Measurements from ENCODE around the gene ZNF662.

Gene ZNF662

DNA sequence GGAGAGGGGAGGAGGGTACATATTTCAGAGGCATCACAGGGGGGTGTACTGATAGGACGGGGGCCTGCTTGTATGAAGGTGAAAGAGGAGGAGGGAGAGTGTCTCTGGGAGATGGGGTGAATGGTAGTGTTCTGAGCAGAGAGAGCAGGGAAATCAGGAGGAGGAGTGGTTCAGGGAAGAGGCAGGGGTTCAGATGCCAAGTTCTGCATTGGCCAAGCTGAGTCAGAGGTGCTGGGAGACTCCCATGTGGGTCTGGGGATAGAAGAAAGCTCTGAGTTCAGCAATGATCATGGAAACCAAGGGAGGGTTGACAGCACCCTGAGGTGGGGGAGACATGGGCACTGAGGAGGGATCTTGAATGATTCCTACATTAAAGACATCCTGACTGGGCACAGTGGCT lies 33.2 kb upstream of the ZNF662 start:
- DNase-seq (ENCODE audit: low read depth in 1 of 2, low spot score in 1 of 2): no peak
- no peaks in the 10 kb centered on the region for H3K27me3 ChIP-seq (ENCODE audit: insufficient read depth, poor library complexity, severe bottlenecking)
- TF ChIP-seq GABPA (IDR thresholded peaks at IDR 0.05; ENCODE audit: low read depth): no peak
- no peak for TF ChIP-seq POLR2AphosphoS5 (IDR thresholded peaks at IDR 0.05; ENCODE audit: low read depth)
- TF ChIP-seq, protein P1, sequence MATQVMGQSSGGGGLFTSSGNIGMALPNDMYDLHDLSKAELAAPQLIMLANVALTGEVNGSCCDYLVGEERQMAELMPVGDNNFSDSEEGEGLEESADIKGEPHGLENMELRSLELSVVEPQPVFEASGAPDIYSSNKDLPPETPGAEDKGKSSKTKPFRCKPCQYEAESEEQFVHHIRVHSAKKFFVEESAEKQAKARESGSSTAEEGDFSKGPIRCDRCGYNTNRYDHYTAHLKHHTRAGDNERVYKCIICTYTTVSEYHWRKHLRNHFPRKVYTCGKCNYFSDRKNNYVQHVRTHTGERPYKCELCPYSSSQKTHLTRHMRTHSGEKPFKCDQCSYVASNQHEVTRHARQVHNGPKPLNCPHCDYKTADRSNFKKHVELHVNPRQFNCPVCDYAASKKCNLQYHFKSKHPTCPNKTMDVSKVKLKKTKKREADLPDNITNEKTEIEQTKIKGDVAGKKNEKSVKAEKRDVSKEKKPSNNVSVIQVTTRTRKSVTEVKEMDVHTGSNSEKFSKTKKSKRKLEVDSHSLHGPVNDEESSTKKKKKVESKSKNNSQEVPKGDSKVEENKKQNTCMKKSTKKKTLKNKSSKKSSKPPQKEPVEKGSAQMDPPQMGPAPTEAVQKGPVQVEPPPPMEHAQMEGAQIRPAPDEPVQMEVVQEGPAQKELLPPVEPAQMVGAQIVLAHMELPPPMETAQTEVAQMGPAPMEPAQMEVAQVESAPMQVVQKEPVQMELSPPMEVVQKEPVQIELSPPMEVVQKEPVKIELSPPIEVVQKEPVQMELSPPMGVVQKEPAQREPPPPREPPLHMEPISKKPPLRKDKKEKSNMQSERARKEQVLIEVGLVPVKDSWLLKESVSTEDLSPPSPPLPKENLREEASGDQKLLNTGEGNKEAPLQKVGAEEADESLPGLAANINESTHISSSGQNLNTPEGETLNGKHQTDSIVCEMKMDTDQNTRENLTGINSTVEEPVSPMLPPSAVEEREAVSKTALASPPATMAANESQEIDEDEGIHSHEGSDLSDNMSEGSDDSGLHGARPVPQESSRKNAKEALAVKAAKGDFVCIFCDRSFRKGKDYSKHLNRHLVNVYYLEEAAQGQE (IDR thresholded peaks at IDR 0.05; ENCODE audit: insufficient replicate concordance, low read depth): no peak
- TF ChIP-seq, protein P2, sequence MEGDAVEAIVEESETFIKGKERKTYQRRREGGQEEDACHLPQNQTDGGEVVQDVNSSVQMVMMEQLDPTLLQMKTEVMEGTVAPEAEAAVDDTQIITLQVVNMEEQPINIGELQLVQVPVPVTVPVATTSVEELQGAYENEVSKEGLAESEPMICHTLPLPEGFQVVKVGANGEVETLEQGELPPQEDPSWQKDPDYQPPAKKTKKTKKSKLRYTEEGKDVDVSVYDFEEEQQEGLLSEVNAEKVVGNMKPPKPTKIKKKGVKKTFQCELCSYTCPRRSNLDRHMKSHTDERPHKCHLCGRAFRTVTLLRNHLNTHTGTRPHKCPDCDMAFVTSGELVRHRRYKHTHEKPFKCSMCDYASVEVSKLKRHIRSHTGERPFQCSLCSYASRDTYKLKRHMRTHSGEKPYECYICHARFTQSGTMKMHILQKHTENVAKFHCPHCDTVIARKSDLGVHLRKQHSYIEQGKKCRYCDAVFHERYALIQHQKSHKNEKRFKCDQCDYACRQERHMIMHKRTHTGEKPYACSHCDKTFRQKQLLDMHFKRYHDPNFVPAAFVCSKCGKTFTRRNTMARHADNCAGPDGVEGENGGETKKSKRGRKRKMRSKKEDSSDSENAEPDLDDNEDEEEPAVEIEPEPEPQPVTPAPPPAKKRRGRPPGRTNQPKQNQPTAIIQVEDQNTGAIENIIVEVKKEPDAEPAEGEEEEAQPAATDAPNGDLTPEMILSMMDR (IDR thresholded peaks at IDR 0.05; ENCODE audit: insufficient read depth, low read length): no peak
- no peak for TF ChIP-seq SPI1 (IDR thresholded peaks at IDR 0.05; ENCODE audit: borderline replicate concordance, low read depth)
- H3K27ac ChIP-seq (replicated peaks): no peak overlapping the region
- no peak overlapping the region for H3K4me3 ChIP-seq (replicated peaks; ENCODE audit: insufficient read depth, low read length)

DNA sequence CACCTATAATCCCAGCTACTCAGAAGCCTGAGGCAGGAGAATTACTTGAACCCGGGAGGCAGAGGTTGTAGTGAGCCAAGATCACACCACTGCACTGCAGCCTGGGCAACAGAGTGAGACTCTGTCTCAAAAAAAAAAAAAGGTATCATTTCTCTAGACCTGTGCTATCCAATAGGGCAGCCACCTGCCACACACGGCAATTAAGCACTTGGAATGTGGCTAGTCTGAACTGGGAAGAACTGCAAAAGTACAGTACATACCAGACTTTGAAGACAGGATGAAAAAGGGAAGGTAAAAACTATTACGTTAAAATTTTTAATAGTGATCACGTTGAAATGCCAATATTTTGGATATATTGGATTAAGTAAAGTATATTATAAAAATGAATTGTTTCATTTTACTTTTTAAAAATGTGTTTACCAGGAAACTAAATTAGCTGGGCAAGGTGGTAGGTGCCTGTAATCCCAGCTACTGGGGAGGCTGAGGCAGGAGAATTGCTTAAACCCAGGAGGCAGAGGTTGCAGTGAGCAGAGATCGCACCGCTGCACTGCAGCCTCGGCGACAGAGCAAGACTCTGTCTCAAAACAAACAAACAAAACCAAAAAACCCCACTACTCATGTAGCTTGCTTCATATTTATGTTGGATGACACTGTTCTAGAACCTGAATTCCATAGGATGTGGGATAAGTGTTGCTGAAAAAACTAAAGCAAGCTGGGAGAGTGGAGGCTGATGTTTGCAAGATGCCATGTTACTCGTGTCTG lies 32.5 kb upstream of the ZNF662 start:
- Histone ChIP-seq H3K4me3 (replicated peaks; ENCODE audit: insufficient read depth, low read length) (no peak overlapping the region), H3K27ac (replicated peaks) (no peak overlapping the region), H3K27me3 (ENCODE audit: insufficient read depth, poor library complexity, severe bottlenecking) (peaks cover 2% of the 10 kb centered on the region)
- TF ChIP-seq, protein P2 (IDR thresholded peaks at IDR 0.05; ENCODE audit: insufficient read depth, low read length): no peak
- no peak for TF ChIP-seq POLR2AphosphoS5 (IDR thresholded peaks at IDR 0.05; ENCODE audit: low read depth)
- no peak for TF ChIP-seq GABPA (IDR thresholded peaks at IDR 0.05; ENCODE audit: low read depth)
- TF ChIP-seq SPI1 (IDR thresholded peaks at IDR 0.05; ENCODE audit: borderline replicate concordance, low read depth): no peak
- TF ChIP-seq, protein P1 (IDR thresholded peaks at IDR 0.05; ENCODE audit: insufficient replicate concordance, low read depth): no peak
- DNase-seq (ENCODE audit: low read depth in 1 of 2, low spot score in 1 of 2): no peak

DNA sequence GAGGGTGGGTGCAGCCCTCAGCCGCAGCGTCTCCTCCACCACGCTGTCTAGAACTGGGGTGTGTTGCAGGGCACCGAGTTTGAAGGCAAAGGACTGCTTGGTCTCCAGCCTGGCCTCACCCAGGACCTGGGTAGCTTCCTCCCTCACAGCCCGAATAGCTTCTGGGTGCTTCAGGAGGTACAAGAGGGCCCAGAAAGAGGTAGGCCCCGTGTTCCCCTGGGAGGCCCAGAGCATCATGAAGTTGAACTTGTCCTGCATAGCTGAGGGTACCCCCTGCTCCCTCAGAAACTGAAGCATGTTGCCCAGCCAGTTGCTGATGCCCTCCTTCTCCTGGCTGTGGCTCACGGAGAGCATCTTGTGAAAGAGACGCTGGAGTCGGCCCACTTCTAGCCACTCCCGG lies 31.2 kb upstream of the ZNF662 start:
- no peak overlapping the region for H3K4me3 ChIP-seq (replicated peaks; ENCODE audit: insufficient read depth, low read length)
- TF ChIP-seq, protein P2 (IDR thresholded peaks at IDR 0.05; ENCODE audit: insufficient read depth, low read length): no peak
- TF ChIP-seq SPI1 (IDR thresholded peaks at IDR 0.05; ENCODE audit: borderline replicate concordance, low read depth): no peak
- TF ChIP-seq, protein P1 (IDR thresholded peaks at IDR 0.05; ENCODE audit: insufficient replicate concordance, low read depth): no peak
- TF ChIP-seq GABPA (IDR thresholded peaks at IDR 0.05; ENCODE audit: low read depth): no peak
- no peak for TF ChIP-seq POLR2AphosphoS5 (IDR thresholded peaks at IDR 0.05; ENCODE audit: low read depth)
- no peak for DNase-seq (ENCODE audit: low read depth in 1 of 2, low spot score in 1 of 2)
- H3K27me3 ChIP-seq (ENCODE audit: insufficient read depth, poor library complexity, severe bottlenecking): peaks cover 2% of the 10 kb centered on the region
- H3K27ac ChIP-seq (replicated peaks): no peak overlapping the region

Measured in HL-60 (cell line).